WTC11 (cell line): ENCODE results near the gene MSH3.

Source experiments
- CTCF ChIP-seq: fragments of 200-600 bp; IDR thresholded peaks from 2 replicates; pipeline ENCODE4 v1.8.0; 2022; ENCODE audit warnings: antibody characterized with exemption
- E2F1 ChIP-seq: sonication (generic); formaldehyde crosslinking; IDR thresholded peaks from 2 replicates; pipeline ENCODE4 v1.8.0; 2022; ENCODE audit warnings: mild to moderate bottlenecking, missing genetic modification reagents
- E2F5 ChIP-seq: sonication (generic); formaldehyde crosslinking; IDR thresholded peaks from 2 replicates; pipeline ENCODE4 v1.8.1; 2022; ENCODE audit warnings: mild to moderate bottlenecking, moderate library complexity, missing genetic modification reagents
- HMGXB4 ChIP-seq: sonication (generic); formaldehyde crosslinking; IDR thresholded peaks from 2 replicates; pipeline ENCODE4 v1.8.1; 2023; ENCODE audit warnings: mild to moderate bottlenecking, moderate library complexity, missing genetic modification reagents
- JUN ChIP-seq: sonication (generic); formaldehyde crosslinking; IDR thresholded peaks from 2 replicates; pipeline ENCODE4 v1.8.0; 2023; ENCODE audit warnings: mild to moderate bottlenecking, missing genetic modification reagents
- KAT7 ChIP-seq: sonication (generic); formaldehyde crosslinking; IDR thresholded peaks from 2 replicates; pipeline ENCODE4 v1.8.1; 2023; ENCODE audit warnings: missing genetic modification reagents, mild to moderate bottlenecking, borderline replicate concordance
- RELA ChIP-seq: sonication (generic); formaldehyde crosslinking; IDR thresholded peaks from 2 replicates; pipeline ENCODE4 v1.8.1; 2022; ENCODE audit warnings: missing genetic modification reagents, mild to moderate bottlenecking, borderline replicate concordance
- TEAD1 ChIP-seq: sonication (generic); formaldehyde crosslinking; IDR thresholded peaks from 2 replicates; pipeline ENCODE4 v1.8.0; 2022; ENCODE audit warnings: mild to moderate bottlenecking, missing genetic modification reagents
- USF2 ChIP-seq: sonication (generic); formaldehyde crosslinking; IDR thresholded peaks from 2 replicates; pipeline ENCODE4 v1.8.1; 2023; ENCODE audit warnings: mild to moderate bottlenecking, missing genetic modification reagents, moderate library complexity
- ZNF121 ChIP-seq: sonication (generic); formaldehyde crosslinking; IDR thresholded peaks from 2 replicates; pipeline ENCODE4 v1.8.0; 2023; ENCODE audit warnings: missing genetic modification reagents
- ZNF281 ChIP-seq: sonication (generic); formaldehyde crosslinking; IDR thresholded peaks from 2 replicates; pipeline ENCODE4 v1.8.0; 2023; ENCODE audit warnings: mild to moderate bottlenecking, missing genetic modification reagents
- ZNF317 ChIP-seq: sonication (generic); formaldehyde crosslinking; IDR thresholded peaks from 2 replicates; pipeline ENCODE4 v1.8.1; 2023; ENCODE audit warnings: low read depth, mild to moderate bottlenecking, moderate library complexity, missing genetic modification reagents, borderline replicate concordance

GRCh38 chr5:80877592-80877991 lies 223.1 kb downstream of the MSH3 start:
- TF ChIP-seq CTCF (no peak), E2F1 (CRISPR knock-in tag) (no peak), USF2 (CRISPR knock-in tag) (no peak), ZNF281 (no peak), RELA (CRISPR knock-in tag) (no peak), HMGXB4 (CRISPR knock-in tag) (no peak), E2F5 (CRISPR knock-in tag) (no peak), KAT7 (no peak), ZNF317 (CRISPR knock-in tag) (no peak), ZNF121 (CRISPR knock-in tag) (no peak), TEAD1 (no peak), JUN (CRISPR knock-in tag) (no peak)
